HG02610 (cell line): ENCODE results near the gene N4BP3.

Experiments
- ATAC-seq: cut with Tn5 transposase; IDR thresholded peaks from one replicate; pipeline ENCODE4 v1.9.1; 2021; ENCODE audit warnings: mild to moderate bottlenecking, moderate library complexity; ENCODE audit not compliant: unreplicated experiment

Gene N4BP3

GRCh38 chr5:178145965-178146820 is 32.9 kb downstream of the N4BP3 start:
- no peak for ATAC-seq

GRCh38 chr5:178147406-178147805 is 34.1 kb downstream of the N4BP3 start:
- ATAC-seq, result no peak

- ATAC-seq, result no peak
These were observed 36.0 kb downstream of the N4BP3 start for GRCh38 chr5:178149199-178149932.

GRCh38 chr5:178150977-178151734 is 37.8 kb downstream of the N4BP3 start:
- ATAC-seq, result no peak

GRCh38 chr5:178152491-178153444 is 39.4 kb downstream of the N4BP3 start:
- no peak for ATAC-seq

GRCh38 chr5:178153530-178154340 is 40.4 kb downstream of the N4BP3 start, which contains the start of gene NHP2:
Gene NHP2, minus strand, starts transcription at chr5:178153885. Its CDS starts 68 bp downstream, at chr5:178153817.
- peak; percentile 98 for ATAC-seq

- no peak for ATAC-seq
These were observed 41.7 kb downstream of the N4BP3 start for GRCh38 chr5:178155065-178155464.

GRCh38 chr5:178160176-178160575 is 46.8 kb downstream of the N4BP3 start:
- ATAC-seq, result no peak

- no peak for ATAC-seq
These were observed 49.1 kb downstream of the N4BP3 start for GRCh38 chr5:178162481-178162880.

- peak; percentile 61 for ATAC-seq
These were observed 50.7 kb downstream of the N4BP3 start for GRCh38 chr5:178163772-178164735.

- ATAC-seq, result no peak
These were observed 52.2 kb downstream of the N4BP3 start for GRCh38 chr5:178165581-178165980.

- ATAC-seq, result no peak
These were observed 57.1 kb downstream of the N4BP3 start for GRCh38 chr5:178170455-178170854.

GRCh38 chr5:178174456-178174855 is 61.1 kb downstream of the N4BP3 start:
- no peak for ATAC-seq
